HG03460 (cell line): ENCODE measurements around the gene SLC16A8.

Source experiments
- ATAC-seq: cut with Tn5 transposase; IDR thresholded peaks from one replicate; pipeline ENCODE4 v1.9.1; 2021; ENCODE audit not compliant: unreplicated experiment

Gene SLC16A8

GRCh38 chr22:38074181-38075104, 9.5 kb downstream of the SLC16A8 start:
- ATAC-seq: no peak

GRCh38 chr22:38073150-38074130, 10.5 kb downstream of the SLC16A8 start:
- no peak for ATAC-seq

DNA sequence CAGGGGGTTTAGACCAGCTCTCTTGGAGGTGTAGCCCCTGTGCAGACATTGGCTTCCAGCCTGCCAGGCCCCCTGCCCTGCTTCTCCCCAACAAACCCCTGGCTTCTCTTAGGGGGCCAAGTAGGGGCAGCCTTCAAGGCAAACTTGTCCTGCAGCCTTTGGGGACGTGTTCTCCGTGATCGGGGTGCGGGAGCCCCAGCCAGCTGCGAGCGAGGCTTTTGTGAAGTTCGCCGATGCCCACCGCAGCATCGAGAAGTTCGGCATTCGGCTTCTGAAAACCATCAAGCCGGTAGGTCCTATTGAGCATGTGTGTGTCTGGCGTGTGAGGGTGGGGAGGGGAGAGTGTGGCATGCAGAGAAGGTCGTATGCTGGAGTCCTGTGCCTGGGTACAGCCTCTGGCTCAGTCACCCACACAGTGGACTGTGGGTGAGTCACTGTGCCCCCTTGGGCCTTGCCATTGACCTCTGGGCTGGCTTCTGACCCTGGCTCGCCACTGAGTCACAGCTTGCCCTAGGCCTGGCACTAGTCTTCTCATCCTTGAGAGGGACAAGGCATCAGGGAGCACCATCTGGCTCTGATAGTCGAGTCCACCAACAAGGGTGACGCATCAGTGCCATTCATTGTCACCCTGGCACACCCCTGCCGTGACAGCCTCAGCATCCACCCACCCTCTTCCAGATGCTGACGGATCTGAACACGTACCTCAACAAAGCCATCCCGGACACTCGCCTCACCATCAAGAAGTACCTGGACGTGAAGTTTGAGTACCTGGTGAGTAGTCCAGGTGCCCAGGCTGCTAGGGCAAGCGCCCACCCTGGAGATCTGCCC, 11.4 kb downstream of the SLC16A8 start:
- ATAC-seq: no peak

- ATAC-seq: no peak
Measured at GRCh38 chr22:38071421-38072321, 12.3 kb downstream of the SLC16A8 start.

GRCh38 chr22:38070250-38070921, 13.6 kb downstream of the SLC16A8 start:
- no peak for ATAC-seq

- ATAC-seq: no peak
Measured at GRCh38 chr22:38069372-38070249, 14.4 kb downstream of the SLC16A8 start.

GRCh38 chr22:38068641-38069371, 15.2 kb downstream of the SLC16A8 start:
- no peak for ATAC-seq

DNA sequence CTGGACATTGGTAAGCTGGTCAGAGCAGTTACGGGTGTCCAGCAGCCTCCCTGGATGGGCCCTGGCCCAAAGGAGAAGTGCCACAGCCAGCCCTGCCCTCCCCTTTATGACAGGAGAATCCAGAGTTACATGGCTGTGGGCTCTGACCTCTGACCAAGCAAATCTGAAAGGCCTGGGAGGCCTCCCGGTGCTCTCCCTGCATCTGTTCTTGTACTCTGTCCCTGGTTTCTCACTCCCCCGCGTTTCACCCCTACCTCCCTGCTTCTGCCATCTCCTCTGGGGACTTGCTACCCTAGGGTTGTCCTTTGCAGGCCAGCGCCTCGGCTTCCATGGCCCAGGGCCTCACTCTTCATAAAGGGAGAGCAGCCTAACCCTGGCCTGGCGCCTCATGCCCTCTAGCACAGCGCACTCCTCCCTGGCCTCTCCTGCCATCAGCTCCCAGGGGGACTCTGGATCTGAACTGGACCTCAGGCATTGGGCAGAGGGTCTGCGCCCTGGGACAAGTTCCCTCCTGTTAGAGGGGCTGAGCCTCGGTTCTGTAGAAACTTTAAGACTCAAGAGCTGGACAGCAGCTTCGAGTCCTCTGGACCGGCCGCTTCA, 16.1 kb downstream of the SLC16A8 start:
- no peak for ATAC-seq

- no peak for ATAC-seq
Measured at GRCh38 chr22:38067028-38067415, 17.0 kb downstream of the SLC16A8 start.

DNA sequence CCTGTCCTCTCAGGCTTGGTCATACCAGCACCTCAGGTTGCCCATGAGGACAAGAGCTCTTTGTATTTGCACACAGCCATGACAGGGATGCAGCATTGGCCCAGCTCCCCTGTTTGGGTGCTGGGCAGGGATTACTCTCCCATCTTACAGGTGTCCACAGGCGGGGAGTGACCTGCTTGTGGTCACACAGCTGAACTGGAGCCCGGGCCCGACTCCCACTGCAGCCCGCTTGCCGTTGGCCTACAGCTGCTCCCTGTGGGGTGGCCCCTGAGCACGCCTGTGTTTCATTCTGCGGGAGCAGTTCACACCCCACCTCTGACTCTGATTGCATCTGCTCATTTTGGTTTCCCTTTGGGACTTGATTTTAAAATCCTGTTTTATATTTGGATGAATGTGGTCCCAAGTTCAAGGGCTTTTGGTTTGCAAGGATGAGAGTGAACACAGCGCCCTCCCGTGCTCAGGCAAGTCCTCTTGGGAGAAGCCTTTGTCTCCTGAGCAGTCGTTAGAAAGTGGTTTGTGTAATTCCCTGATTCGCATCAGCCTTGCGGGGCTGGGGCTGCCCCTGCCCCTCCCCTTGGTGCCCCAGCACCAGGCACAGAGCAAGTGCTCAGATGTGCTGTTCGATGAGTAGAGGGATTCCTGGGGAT, 17.5 kb downstream of the SLC16A8 start:
- ATAC-seq: no peak

GRCh38 chr22:38065539-38065938, 18.4 kb downstream of the SLC16A8 start:
- ATAC-seq: no peak

DNA sequence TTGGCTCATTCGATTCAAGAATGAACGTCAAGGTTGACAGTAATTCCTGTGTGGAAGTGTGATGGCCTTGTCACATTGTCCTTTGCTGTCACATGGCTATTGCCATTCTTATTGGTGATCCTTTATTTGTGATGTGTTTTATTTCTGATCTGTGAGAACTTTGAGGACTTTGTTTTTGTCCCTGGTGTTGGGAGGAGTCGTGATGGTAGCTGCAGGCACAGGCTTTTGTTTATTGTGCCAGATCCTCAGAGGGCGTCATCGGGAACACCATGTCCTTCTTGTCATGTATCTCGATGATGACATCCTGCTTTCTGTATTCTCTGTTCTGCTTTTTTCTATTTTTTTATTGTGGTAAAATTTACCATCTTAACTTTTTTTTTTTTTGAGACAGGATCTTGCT, 21.2 kb downstream of the SLC16A8 start:
- no peak for ATAC-seq

GRCh38 chr22:38056969-38057891, 26.8 kb downstream of the SLC16A8 start, which contains the start of gene PICK1:
Gene PICK1, plus strand, starts transcription at chr22:38057404. Its CDS starts 406 bp downstream, at chr22:38057810.
- no peak for ATAC-seq

- no peak for ATAC-seq
Measured at GRCh38 chr22:38051900-38052862, 31.8 kb downstream of the SLC16A8 start.
